Transverse colon (tissue), 4 donors: ENCODE results near the gene SLC4A3.

ENCODE experiments used
- CTCF ChIP-seq, 5 experiments: fragments of 200-600 bp in 3 of 5; fragments of 450-650 bp in 2 of 5; sonication (generic) in 3 of 5; IDR thresholded peaks; 1 replicate in 2 of 5; 2 replicates in 3 of 5; pipeline ENCODE4 v1.5.1; 2016 to 2017; ENCODE audit warnings: antibody characterized with exemption in 5 of 5, inconsistent platforms in 3 of 5, mild to moderate bottlenecking in 2 of 5, moderate library complexity in 1 of 5
- EP300 ChIP-seq: sonication (generic); formaldehyde crosslinking; IDR thresholded peaks from one replicate; pipeline ENCODE4 v1.6.1; 2017; ENCODE audit warnings: antibody characterized with exemption, low read depth
- POLR2A ChIP-seq: fragments of 450-650 bp; IDR thresholded peaks from one replicate; pipeline ENCODE4 v1.6.1; 2016; ENCODE audit warnings: antibody characterized with exemption, mild to moderate bottlenecking, moderate library complexity
- POLR2AphosphoS5 ChIP-seq, 3 donors: sonication (generic); formaldehyde crosslinking; IDR thresholded peaks; one replicate each; pipeline ENCODE4 v1.6.1; 2016; ENCODE audit warnings: antibody characterized with exemption in 3 of 3

GRCh38 chr2:219628986-219629901, 1.8 kb downstream of the SLC4A3 start:
- no peak for TF ChIP-seq CTCF (IDR thresholded peaks at IDR 0.05)
- TF ChIP-seq POLR2A = no peak
- TF ChIP-seq EP300 = no peak
- TF ChIP-seq POLR2AphosphoS5 (IDR thresholded peaks at IDR 0.05) = no peak
